Endometrium (tissue), 2 donors: Measurements from ENCODE around the gene TTLL13.

Experiments used
- FAIRE-seq: peaks from 2 replicates; lab custom pipeline; 2012; peaks lifted over from hg19 to GRCh38; lab: Jason Lieb, UNC
- donor health status: control.
- donor health status: control.

TTLL13 gene, protein sequence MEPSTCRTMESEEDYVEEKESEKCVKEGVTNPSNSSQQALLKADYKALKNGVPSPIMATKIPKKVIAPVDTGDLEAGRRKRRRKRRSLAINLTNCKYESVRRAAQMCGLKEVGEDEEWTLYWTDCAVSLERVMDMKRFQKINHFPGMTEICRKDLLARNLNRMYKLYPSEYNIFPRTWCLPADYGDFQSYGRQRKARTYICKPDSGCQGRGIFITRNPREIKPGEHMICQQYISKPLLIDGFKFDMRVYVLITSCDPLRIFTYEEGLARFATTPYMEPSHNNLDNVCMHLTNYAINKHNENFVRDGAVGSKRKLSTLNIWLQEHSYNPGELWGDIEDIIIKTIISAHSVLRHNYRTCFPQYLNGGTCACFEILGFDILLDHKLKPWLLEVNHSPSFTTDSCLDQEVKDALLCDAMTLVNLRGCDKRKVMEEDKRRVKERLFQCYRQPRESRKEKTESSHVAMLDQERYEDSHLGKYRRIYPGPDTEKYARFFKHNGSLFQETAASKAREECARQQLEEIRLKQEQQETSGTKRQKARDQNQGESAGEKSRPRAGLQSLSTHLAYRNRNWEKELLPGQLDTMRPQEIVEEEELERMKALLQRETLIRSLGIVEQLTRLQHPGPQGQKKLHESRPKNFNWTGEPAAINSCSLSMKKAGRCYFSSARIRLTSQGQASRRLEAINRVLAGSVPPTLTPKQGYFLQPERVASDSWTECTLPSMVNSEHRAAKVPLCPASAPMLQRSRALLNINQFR

DNA sequence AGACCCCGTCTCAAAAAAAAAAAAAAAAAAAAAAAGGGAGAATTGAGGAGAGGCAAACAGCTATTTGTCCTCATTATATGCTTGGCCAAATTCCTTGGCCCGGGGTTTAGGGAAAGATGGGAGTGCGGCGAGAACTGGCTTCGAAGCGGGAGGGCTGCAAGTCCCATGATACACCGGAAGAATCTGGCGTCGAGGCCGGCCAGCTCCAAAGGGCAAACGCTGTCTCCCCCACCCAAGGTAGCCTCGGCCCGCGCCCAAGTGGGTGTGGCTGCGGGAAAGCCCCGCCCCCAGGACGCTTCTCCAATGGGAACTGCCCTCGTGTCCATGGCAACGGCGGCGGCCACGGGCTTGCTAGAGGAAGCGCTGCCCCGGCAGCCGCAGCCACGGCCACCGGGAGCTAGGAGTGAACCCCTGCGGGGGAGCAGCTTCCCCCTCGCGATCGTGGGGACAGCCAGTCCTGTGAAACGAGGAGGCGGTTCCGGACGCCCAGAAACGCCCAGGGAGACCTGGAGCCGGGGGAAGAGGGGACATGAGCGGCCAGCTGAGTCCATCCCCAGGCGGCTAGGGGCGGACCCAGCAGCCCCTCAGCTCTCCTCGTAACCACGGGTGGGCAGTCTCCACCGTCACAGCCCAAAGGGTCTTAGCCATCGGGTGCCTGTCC, at the start of gene TTLL13:
TTLL13 (plus strand) TSS at position 354 of the 661 bp plus-strand sequence. CDS start 1,075 bp downstream, outside the sequence.
- no peak for FAIRE-seq

GRCh38 chr15:90200534-90201129, 48.7 kb upstream of the TTLL13 start:
- no peak for FAIRE-seq

- no peak for FAIRE-seq
These were observed 48.0 kb upstream of the TTLL13 start, which contains the start of gene SEMA4B for GRCh38 chr15:90201130-90201943. Gene SEMA4B, plus strand, starts transcription at chr15:90201330. Its CDS starts 249 bp downstream, at chr15:90201579.

GRCh38 chr15:90201944-90202375, 47.4 kb upstream of the TTLL13 start:
- no peak for FAIRE-seq

GRCh38 chr15:90202929-90203328, 46.4 kb upstream of the TTLL13 start:
- no peak for FAIRE-seq

DNA sequence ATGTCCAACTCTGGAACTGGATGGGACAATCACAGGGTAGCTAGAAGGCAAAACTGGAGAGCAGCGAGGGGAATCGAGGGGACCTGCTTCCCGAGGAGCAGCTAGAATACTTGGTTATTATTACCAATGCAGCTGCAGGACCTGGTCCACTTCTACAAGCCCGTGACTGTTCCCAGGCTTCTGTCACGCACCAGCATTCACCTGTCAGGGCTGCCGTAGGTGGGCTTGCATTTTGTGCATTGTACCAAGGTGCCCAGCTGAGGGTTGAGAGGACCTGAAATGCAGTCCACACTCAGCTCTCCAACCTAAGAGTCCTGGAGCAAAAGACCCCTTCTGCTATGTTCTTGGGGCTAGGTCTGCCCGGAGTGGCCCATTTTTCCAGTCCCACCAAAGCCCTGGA, 45.9 kb upstream of the TTLL13 start:
- no peak for FAIRE-seq

DNA sequence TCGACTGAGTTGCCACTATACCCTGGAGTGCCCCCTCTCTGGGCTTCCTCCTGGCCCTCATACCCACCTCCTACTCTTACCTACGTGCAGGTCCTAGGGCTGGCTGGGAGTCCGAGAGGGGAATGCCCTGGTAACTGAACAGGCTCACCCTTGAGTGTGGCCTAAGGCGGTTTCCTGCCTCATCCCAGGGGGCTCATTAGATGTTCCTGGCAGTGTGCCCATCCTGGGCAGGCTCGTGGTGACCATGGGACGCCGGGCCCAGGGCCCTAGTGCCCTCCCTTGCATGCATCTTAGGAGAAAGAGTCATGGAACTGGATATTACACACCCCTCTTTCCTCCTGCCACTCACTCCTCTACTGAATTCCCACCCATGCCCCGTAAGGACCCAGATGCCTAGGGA, 45.4 kb upstream of the TTLL13 start:
- FAIRE-seq, result no peak

DNA sequence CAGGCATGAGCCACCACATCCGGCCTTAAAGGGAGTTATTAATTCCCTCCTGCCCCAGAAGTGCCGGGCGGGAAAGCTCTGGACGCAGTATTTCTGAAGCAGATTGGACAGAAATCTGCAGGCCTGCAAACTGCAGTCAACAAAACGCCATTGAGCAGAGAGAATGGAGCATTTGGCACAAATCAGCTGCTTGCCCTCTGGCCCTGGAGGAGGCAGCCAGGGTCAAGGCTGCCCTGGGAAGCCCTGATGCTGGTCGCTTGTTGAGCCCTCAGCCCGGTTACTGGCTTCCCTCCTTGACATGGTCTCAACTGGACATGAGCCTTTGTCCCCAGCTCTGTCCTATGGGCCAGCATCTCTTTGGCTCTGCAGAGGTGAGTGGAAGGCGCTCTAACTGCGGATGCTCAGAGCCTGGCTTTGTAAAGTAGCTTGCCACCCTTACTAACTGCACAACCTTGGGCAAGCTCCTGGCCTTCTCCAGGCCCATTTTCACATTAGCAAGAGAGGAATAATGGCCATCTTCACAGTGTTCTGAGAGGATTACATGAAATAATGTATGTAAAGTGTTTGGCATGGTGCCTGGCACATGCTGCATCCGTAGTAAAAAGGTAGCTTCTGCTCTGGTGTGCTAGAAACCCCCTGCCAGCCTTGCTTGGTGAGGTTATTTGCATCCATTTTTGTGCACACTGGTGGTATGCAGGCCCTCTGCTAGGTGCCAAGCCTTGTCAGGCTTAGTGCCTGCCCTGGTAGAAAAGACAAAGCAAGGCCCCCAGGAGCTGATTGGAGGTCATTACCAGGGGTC, 44.1 kb upstream of the TTLL13 start:
- no peak for FAIRE-seq

- no peak for FAIRE-seq
These were observed 43.5 kb upstream of the TTLL13 start for GRCh38 chr15:90205886-90206285.

- no peak for FAIRE-seq
These were observed 42.1 kb upstream of the TTLL13 start for GRCh38 chr15:90207252-90207651.

DNA sequence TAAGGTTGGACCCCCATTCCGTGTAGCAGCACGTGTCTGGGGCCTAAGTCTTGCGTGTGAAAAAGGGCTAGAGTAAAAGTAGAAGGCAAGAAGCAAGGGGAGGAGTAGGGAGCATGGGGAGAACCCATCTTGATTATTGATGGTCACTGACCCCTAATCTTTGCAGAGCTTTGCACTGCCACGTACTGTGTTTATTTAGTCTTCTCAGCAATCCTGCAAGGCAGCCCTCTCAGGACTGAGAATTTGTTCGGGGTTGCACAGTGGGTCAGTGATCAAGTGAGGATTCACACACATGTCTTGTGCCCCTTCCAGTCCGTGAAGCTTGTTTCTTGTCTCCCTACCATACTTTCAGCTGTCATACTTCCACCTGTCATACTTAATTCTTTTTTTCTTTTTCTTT, 41.0 kb upstream of the TTLL13 start:
- no peak for FAIRE-seq

DNA sequence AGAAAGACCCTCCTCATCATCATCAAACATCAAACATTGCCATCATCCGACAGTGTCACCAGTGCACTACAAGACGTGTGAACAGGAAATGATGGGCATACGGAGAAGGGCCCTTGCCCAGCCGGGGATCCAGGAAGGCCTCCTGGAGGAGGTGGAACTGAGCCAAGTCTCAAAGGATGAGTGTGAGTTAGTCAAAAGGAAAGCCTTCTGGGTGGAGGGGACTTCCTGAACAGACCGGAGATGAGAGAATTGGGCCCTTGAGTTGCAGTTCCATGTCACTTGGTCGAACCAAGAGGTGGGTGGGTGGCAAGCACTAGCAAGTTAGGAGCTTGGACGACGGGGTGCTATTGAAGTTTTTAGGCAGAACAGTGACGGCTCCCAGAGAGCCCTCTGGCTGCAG, 39.8 kb upstream of the TTLL13 start:
- no peak for FAIRE-seq

- FAIRE-seq, result no peak
These were observed 38.8 kb upstream of the TTLL13 start for GRCh38 chr15:90210593-90210992.

GRCh38 chr15:90211009-90211408, 38.3 kb upstream of the TTLL13 start:
- no peak for FAIRE-seq

DNA sequence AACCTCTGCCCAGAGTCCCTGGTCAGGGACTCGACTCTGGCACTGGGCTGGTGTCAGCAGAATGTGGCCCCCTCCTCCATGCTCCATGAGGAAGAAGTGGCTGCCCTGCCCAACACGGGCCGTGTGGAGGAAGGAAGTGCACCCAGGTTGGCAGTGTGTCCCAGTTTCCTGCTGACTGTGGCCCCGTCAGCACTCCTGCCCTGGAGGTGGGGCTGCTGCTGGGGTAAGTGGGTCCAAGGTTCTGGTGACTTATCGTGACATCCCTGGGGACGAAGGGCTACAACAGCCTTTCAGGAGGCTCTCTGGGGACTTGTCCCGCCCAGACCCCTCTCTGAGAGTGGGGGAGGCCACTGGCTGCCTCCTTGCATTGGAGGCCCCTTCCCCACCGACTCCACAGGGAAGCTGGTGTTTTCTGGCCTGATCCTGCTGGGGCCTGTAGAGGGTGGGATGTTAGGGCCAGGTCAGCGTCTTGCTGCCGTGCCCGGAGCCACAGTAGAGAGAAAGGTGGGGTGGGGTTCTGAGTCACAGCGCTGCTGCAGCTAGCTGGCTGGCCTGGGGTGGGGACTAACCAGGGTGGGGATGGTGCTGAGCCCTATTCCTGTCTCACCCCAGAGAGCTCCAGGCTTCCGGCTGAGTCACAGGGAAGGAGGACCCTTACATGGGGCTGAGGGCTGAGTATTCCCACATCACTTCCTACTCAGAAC, 37.8 kb upstream of the TTLL13 start:
- FAIRE-seq, result no peak

GRCh38 chr15:90212221-90213098, 36.9 kb upstream of the TTLL13 start:
- no peak for FAIRE-seq

- FAIRE-seq, result no peak
These were observed 36.1 kb upstream of the TTLL13 start for GRCh38 chr15:90213122-90213817.

GRCh38 chr15:90213818-90214204, 35.5 kb upstream of the TTLL13 start:
- no peak for FAIRE-seq
